T follicular helper cell (primary cell): Measurements from ENCODE around the gene RSPO3.

Experiments used
- DNase-seq: peaks from one replicate; pipeline ENCODE4 v3.0.0-alpha.2; 2020; ENCODE audit warnings: low read depth

Gene RSPO3

GRCh38 chr6:127111526-127111925, 6.9 kb upstream of the RSPO3 start:
- DNase-seq, result no peak

DNA sequence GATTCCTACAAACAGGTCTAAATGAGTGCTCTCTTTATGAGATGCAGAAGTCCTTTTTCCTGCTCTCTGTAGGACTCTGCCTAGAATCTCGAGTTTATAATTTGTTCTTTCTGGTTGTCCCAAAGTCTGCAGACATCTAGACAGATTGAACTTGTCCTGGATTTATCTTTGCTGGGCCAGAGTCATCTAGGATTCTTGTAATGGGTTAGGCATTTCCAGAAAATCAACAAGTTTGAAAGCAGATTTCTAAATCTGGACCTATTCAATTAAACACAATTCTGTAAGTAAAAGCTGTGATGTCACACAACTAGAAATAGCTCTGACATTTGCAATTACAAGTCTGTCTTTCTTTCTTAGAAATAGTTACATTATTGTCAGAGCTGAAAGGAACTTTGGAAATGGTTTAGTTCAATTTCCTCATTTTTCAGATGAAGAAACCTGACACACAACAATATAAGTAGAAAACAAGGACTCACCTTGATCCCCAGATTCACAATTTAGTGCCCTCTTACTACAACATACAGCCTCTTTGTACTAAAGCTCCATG, 4.2 kb upstream of the RSPO3 start:
- no peak for DNase-seq

- DNase-seq, result no peak
Observed at GRCh38 chr6:127115084-127115655, 3.3 kb upstream of the RSPO3 start.

- DNase-seq, result no peak
Observed at GRCh38 chr6:127115746-127116145, 2.7 kb upstream of the RSPO3 start.

DNA sequence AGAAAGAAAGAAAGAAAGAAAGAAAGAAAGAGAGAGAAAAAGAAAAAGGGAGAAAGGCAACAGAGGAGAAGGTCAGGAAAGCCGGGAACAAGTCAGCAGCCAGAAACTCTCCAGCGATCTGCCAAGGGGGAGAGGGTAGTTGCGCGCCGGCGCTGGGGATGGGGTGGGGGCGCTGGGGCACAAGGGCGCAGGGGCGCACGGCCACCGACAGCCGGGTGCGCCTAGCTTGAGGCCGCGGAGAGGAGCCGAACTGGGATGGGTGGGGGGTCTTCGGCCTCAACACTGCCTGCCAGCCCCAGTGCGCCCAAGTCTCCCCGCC, 533 bp upstream of the RSPO3 start:
- DNase-seq, result no peak

DNA sequence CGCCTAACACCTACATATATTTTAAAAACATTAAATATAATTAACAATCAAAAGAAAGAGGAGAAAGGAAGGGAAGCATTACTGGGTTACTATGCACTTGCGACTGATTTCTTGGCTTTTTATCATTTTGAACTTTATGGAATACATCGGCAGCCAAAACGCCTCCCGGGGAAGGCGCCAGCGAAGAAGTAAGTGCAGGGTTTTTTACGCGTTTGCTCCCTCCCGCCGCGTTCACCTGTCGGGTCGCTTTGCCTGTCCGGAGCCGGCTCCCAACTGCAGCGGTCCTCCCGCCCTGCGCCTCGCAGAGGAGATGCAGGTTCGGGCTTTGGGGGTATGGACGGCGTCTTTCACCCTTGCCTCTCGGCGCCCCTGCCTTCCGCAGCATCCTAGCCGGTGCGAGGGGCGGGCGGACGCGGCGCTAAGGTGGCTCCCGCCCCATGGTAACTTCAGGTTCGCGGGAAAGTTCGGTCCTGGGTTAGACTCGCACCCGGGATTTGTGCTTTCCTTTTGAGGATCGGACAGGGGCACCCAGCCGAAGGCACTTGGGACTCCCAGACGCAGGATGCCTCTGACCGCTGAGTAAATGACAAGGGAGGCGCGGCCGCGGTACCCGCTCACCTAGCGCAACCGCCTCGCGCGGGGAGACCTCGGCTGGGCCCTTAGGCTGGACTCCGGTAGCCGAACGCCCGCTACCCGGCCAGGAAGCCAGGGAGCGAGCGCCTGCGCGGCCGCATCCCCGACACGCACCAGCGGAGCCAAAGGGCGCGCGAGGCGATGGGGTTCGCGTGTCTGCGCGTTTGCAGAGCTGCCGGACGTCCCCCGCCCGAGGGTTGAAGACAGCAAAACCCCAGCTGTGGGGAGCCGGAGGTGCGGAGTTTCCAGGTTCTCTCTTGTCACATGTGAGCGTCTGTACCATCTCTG, 891 bp downstream of the RSPO3 start:
- DNase-seq, result no peak

DNA sequence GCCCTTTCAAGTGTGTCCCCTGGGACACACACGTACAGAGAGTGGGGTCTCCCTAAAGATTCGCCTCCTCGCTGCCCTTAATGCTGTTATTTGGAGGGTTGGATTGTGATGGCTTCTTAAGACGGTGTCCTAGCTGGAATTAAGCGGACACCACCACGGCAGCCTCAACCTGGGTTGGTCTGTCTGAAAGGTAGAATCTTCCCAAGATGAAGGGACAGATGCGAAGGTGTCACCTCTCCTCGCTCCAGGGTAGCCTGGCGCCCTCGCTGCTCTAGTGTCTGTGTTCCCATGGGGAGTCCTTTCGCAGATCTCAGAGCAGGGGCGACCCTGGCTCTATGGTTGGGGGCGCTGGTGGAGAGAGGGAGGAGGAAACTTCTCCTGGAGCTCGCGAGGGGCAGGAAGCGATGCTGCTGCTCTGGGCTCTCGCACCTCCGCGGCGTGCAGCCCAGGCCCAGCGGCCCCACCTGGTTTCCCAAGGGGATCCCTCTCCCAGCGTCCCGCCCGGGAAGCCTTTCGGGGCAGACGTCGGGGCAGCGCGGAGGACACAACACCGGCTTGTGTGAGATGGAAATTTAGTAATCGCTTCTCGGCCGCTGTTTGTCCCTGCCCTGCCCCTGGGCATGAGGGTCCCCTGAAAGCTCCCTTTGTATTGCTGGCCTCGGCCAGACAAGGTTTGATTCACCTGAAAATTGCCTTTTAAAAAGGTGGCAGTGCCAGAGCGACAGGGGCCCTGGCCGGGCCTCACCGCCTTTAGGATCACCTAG, 1.7 kb downstream of the RSPO3 start:
- DNase-seq, result no peak

GRCh38 chr6:127120787-127121636, 2.5 kb downstream of the RSPO3 start:
- DNase-seq, result peak; percentile 35

GRCh38 chr6:127121637-127121960, 3.1 kb downstream of the RSPO3 start:
- DNase-seq, result no peak

DNA sequence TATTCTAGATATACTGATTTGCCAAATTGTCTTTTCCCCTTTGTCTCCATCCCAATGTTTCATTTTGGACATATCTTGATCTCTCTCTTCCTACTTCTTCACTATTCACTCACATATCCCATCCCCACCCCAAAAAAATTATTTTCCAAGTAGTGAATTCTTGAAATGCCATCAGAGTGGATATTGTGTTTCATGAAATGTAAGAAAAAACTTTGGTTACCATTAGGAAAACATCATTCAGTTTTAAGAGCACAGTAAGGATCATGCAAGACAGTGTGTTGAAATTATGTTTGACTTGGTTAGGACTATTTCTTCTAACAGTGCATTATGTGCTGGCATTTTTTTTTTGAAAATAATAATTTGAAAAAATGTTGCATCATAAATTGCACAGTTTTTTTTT, 5.7 kb downstream of the RSPO3 start:
- no peak for DNase-seq

GRCh38 chr6:127124680-127125079, 6.2 kb downstream of the RSPO3 start:
- no peak for DNase-seq

DNA sequence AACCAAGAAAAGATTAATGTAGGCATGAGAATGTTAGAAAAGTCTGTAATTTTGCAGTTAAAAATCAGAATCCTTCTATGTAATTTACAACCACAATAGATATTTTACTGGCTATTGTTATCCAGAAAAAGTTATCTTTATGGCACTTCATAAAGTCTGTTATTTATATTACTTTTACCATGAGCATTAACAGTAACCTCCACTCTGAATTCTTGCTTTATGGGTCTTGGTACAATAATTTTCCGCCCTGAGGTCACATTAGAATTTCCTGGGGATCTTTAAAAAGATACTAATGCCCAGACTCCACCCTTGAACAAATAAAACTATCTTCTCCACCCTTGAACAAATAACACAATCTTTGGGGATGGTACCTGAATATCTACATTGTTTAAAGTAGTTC, 9.6 kb downstream of the RSPO3 start:
- no peak for DNase-seq

- DNase-seq, result no peak
Observed at GRCh38 chr6:127129251-127129650, 10.8 kb downstream of the RSPO3 start.

DNA sequence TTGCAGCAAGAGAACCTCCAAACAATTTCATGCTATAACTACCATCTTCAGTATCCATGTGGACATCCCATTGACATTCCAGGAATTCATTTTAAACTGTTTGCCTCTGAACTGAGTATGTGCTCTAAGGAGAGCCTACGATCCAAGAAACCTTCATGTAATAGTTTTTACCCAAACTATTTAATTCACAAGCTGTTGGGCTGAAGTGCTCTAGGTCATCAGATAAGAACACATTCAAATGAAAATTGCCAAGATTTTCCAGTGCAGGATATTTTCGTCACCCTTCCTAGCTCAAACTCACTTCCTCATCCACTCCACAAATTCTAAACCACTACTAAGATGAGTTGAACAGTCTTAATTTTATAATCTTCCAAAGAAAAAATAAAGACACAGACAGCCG, 12.8 kb downstream of the RSPO3 start:
- no peak for DNase-seq

- no peak for DNase-seq
Observed at GRCh38 chr6:127131772-127132376, 13.4 kb downstream of the RSPO3 start.

DNA sequence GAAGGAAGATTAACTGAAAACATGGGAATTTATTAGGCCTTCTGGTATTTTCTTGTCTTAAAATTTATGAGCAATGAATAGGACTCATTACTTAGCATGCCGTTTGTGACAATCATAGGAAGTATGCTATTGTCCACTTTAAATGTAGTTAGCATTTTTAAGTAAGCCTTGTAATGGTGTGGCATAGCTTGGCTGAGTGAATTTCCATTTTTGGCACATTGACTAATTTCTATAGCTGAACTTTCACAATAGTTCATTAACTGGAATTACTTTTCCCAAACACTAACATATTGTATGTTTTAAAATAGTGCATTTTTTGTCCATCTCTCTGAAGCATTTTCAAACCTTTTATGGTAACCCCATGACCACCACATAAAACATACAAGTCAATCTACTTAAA, 15.7 kb downstream of the RSPO3 start:
- DNase-seq, result no peak

DNA sequence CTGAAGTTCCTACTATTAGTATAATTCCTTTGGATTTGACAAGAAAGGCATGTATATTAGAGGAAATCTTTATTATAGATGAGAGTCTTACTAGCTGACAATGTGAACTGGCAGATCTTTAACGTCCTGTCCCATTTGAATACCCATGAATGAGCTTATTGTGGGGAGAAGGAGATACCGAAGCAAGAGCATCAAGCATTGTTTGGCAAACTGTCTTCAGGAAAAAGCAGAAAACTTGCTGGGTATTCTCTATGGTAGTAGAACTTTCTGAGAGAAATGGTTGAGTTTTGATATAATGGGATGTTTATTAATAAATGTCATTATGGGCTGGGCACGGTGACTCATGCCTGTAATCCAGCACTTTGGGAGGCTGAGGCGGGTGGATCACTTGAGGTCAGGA, 18.3 kb downstream of the RSPO3 start:
- no peak for DNase-seq

GRCh38 chr6:127146932-127147331, 28.5 kb downstream of the RSPO3 start:
- DNase-seq, result no peak

- DNase-seq, result no peak
Observed at GRCh38 chr6:127147534-127147933, 29.1 kb downstream of the RSPO3 start.

GRCh38 chr6:127148511-127148910, 30.0 kb downstream of the RSPO3 start:
- no peak for DNase-seq

DNA sequence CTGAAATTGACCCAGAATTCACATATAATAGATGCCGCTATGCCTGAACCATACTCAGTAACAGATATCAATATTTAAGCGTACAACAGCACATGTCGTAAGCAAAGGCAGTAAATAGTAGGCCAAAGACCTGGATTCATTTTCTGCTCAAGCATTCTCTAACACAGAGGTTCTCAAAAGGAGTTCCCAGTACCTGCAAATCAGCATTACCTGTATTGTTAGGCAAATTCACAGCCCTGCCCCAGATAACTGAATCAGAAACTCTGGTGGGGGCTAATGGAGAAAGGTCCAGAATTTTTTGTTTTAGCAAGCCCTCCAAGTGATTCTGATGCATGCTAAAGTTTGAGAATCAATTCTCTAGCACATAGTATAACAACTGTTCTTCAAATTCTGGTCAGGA, 36.0 kb downstream of the RSPO3 start:
- no peak for DNase-seq

DNA sequence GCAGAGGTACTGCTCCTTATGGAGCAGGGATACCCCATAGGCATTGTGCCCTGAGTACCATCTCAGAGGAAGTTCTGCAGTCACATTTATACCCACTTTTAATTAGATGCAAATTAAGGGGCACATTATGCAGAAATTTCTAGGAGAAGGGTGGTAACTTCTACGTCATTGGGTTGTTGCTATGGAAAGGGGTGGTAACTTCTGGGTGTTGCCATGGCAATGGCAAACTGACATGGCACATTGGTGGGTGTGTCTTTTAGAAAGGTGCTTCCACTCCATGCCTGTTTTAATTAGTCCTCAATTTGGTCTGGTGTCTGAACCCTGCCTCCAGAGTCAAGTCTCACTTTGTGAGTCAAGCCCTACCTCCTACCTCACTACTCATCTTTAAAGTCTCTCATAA, 42.0 kb downstream of the RSPO3 start:
- DNase-seq, result no peak
